Stimulated activated naive CD8-positive, alpha-beta T cell treated with anti-CD3 and anti-CD28 coated beads, Interleukin-15, Interleukin-2, amounts not matched to agents 100 U/mL and 50 U/mL, for 24 hours (primary cell): ENCODE results near the gene EFCAB9.

Experiments
- ATAC-seq: fragments of 150-1000 bp; cut with Tn5 transposase; one replicate; pipeline ENCODE4 v1.10.0; 2021
- DNase-seq: peaks from one replicate; pipeline ENCODE4 v3.0.0; 2021

The EFCAB9 gene

GRCh38 chr5:172243302-172243701 is 49.3 kb downstream of the EFCAB9 start:
- peak; percentile 33 for DNase-seq
- no peak for ATAC-seq

GRCh38 chr5:172245046-172245445 is 51.1 kb downstream of the EFCAB9 start:
- DNase-seq = no peak
- ATAC-seq = no peak

GRCh38 chr5:172245703-172246125 is 51.7 kb downstream of the EFCAB9 start:
- DNase-seq = no peak
- ATAC-seq = no peak

- DNase-seq (no peak), ATAC-seq (no peak)
Observed at GRCh38 chr5:172248637-172249036, 54.7 kb downstream of the EFCAB9 start.

- no peak for ATAC-seq
- no peak for DNase-seq
Observed at GRCh38 chr5:172251419-172251818, 57.4 kb downstream of the EFCAB9 start.

- DNase-seq = no peak
- ATAC-seq = no peak
Observed at GRCh38 chr5:172252501-172252900, 58.5 kb downstream of the EFCAB9 start.
